H9 (cell line): ENCODE data around the gene SYT3. TPM values are rescaled to one million over a fixed set of nuclear protein-coding genes. Genes with fewer than 3 reads are reported as not detected.

ENCODE experiments used
- DNase-seq: peaks from one replicate; pipeline ENCODE4 v3.0.0-alpha.2; 2017
- H2AFZ ChIP-seq: one replicate; pipeline ENCODE4 v1.6.1; 2013; ENCODE audit warnings: mild to moderate bottlenecking, low read length, control low read depth, moderate library complexity
- H2AK5ac ChIP-seq: 2 replicates; pipeline ENCODE4 v1.6.1; 2013; ENCODE audit warnings: low read length, control low read depth, mixed read lengths; ENCODE audit not compliant: insufficient read length
- H2BK120ac ChIP-seq: one replicate; pipeline ENCODE4 v1.6.1; 2013; ENCODE audit warnings: low read depth, mild to moderate bottlenecking, low read length, control low read depth, inconsistent platforms; ENCODE audit not compliant: poor library complexity, severe bottlenecking
- H2BK12ac ChIP-seq: 2 replicates; pipeline ENCODE4 v1.6.1; 2013; ENCODE audit warnings: low read length, control low read depth, mixed read lengths, low read depth; ENCODE audit not compliant: insufficient read length
- H2BK15ac ChIP-seq: 2 replicates; pipeline ENCODE4 v1.6.1; 2013; ENCODE audit warnings: low read depth, low read length, control low read depth
- H2BK20ac ChIP-seq: one replicate; pipeline ENCODE4 v1.6.1; 2013; ENCODE audit warnings: low read depth, mild to moderate bottlenecking, low read length, control low read depth, inconsistent platforms; ENCODE audit not compliant: poor library complexity, severe bottlenecking
- H2BK5ac ChIP-seq: 2 replicates; pipeline ENCODE4 v1.6.1; 2013; ENCODE audit warnings: low read length, control low read depth, mixed read lengths; ENCODE audit not compliant: insufficient read length
- H3K14ac ChIP-seq: 2 replicates; pipeline ENCODE4 v1.6.1; 2013; ENCODE audit warnings: low read length, control low read depth; ENCODE audit not compliant: insufficient read depth
- H3K18ac ChIP-seq: 2 replicates; pipeline ENCODE4 v1.6.1; 2013; ENCODE audit warnings: low read depth, mild to moderate bottlenecking, mixed read lengths, low read length, control low read depth; ENCODE audit not compliant: insufficient read length
- H3K23ac ChIP-seq: 2 replicates; pipeline ENCODE4 v1.6.1; 2013; ENCODE audit warnings: low read length, control low read depth, mixed read lengths, low read depth; ENCODE audit not compliant: insufficient read length
- H3K23me2 ChIP-seq: 2 replicates; pipeline ENCODE4 v1.6.1; 2013; ENCODE audit warnings: low read depth, mild to moderate bottlenecking, mixed read lengths, low read length, control low read depth; ENCODE audit not compliant: insufficient read length, poor library complexity, severe bottlenecking
- H3K27ac ChIP-seq: 2 replicates; pipeline ENCODE4 v1.5.1; 2013; ENCODE audit warnings: low read length, control low read depth, mixed read lengths, low read depth; ENCODE audit not compliant: insufficient read length
- H3K27me3 ChIP-seq: 2 replicates; pipeline ENCODE4 v1.6.1; 2013; ENCODE audit warnings: low read length, control low read depth, inconsistent platforms; ENCODE audit not compliant: insufficient read depth
- H3K4ac ChIP-seq: 2 replicates; pipeline ENCODE4 v1.6.1; 2013; ENCODE audit warnings: low read depth, mild to moderate bottlenecking, control low read depth, inconsistent platforms, low read length, moderate library complexity
- H3K4me1 ChIP-seq: 2 replicates; pipeline ENCODE4 v1.6.1; 2013; ENCODE audit warnings: low read length, control low read depth, inconsistent platforms; ENCODE audit not compliant: insufficient read depth
- H3K4me2 ChIP-seq: 2 replicates; pipeline ENCODE4 v1.6.1; 2013; ENCODE audit warnings: low read length, control low read depth, mixed read lengths; ENCODE audit not compliant: insufficient read length, insufficient read depth
- H3K56ac ChIP-seq: 2 replicates; pipeline ENCODE4 v1.6.1; 2013; ENCODE audit warnings: low read depth, mild to moderate bottlenecking, mixed read lengths, low read length, control low read depth; ENCODE audit not compliant: insufficient read length
- H3K79me1 ChIP-seq: 2 replicates; pipeline ENCODE4 v1.6.1; 2013; ENCODE audit warnings: low read depth, mild to moderate bottlenecking, moderate library complexity, low read length, control low read depth, inconsistent platforms; ENCODE audit not compliant: insufficient read depth, poor library complexity, severe bottlenecking
- H3K79me2 ChIP-seq: 2 replicates; pipeline ENCODE4 v1.6.1; 2013; ENCODE audit warnings: low read length, control low read depth, inconsistent platforms; ENCODE audit not compliant: insufficient read depth
- H3K9ac ChIP-seq: 2 replicates; pipeline ENCODE4 v1.6.1; 2013; ENCODE audit warnings: low read length, control low read depth, mixed read lengths; ENCODE audit not compliant: insufficient read length; ENCODE audit errors: extremely low read depth
- H3K9me3 ChIP-seq: one replicate; pipeline ENCODE4 v1.6.1; 2013; ENCODE audit warnings: low read depth, low read length, inconsistent platforms; ENCODE audit not compliant: control insufficient read depth
- H3T11ph ChIP-seq: one replicate; pipeline ENCODE4 v1.6.1; 2013; ENCODE audit warnings: mild to moderate bottlenecking, low read length, control low read depth, inconsistent platforms
- H4K20me1 ChIP-seq: one replicate; pipeline ENCODE4 v1.6.1; 2013; ENCODE audit not compliant: control insufficient read depth, insufficient read length, insufficient read depth
- H4K5ac ChIP-seq: 2 replicates; pipeline ENCODE4 v1.6.1; 2013; ENCODE audit warnings: low read depth, mild to moderate bottlenecking, mixed read lengths, low read length, control low read depth; ENCODE audit not compliant: insufficient read length
- H4K8ac ChIP-seq: replicated peaks from 2 replicates; pipeline ENCODE4 v1.6.1; 2013; ENCODE audit warnings: low read length, control low read depth, mixed read lengths, low read depth; ENCODE audit not compliant: insufficient read length
- H4K91ac ChIP-seq: 2 replicates; pipeline ENCODE4 v1.6.1; 2013; ENCODE audit warnings: low read depth, mild to moderate bottlenecking, moderate library complexity, mixed read lengths, low read length, control low read depth; ENCODE audit not compliant: insufficient read length
- H3K27ac Mint-ChIP-seq, 3 experiments: 2 replicates in 2 of 3; 3 replicates in 1 of 3; pipeline ENCODE4 v1.8.0; 2020 to 2021; ENCODE audit warnings: mixed read lengths in 3 of 3, mild to moderate bottlenecking in 1 of 3, moderate library complexity in 1 of 3
- H3K27me3 Mint-ChIP-seq: 2 replicates; pipeline ENCODE4 v1.8.0; 2021; ENCODE audit warnings: low read depth, mild to moderate bottlenecking, moderate library complexity, mixed read lengths
- H3K36me3 Mint-ChIP-seq, 3 experiments: 2 replicates in 2 of 3; 3 replicates in 1 of 3; pipeline ENCODE4 v1.8.0; 2020 to 2021; ENCODE audit warnings: low read depth in 3 of 3, mixed read lengths in 3 of 3; ENCODE audit not compliant: insufficient read depth in 1 of 3
- H3K4me1 Mint-ChIP-seq, 2 experiments: 2 replicates each; pipeline ENCODE4 v1.8.0; 2020; ENCODE audit warnings: mixed read lengths in 2 of 2
- H3K4me3 Mint-ChIP-seq, 2 experiments: 2 replicates in 1 of 2; 3 replicates in 1 of 2; pipeline ENCODE4 v1.8.0; 2020 to 2021; ENCODE audit warnings: mild to moderate bottlenecking in 2 of 2, mixed read lengths in 2 of 2, moderate library complexity in 1 of 2
- H3K9me3 Mint-ChIP-seq, 2 experiments: 2 replicates in 1 of 2; 3 replicates in 1 of 2; pipeline ENCODE4 v1.8.0; 2020; ENCODE audit warnings: mild to moderate bottlenecking in 2 of 2, mixed read lengths in 2 of 2, moderate library complexity in 1 of 2
- CTCF ChIP-seq: fragments of 200-600 bp; sonication (generic); conservative IDR thresholded peaks from 3 replicates; pipeline ENCODE4 v1.8.0; 2021; ENCODE audit warnings: antibody characterized with exemption, mild to moderate bottlenecking
- WGBS: extraction: QIAGEN DNeasy Blood & Tissue Kit; methylation state at CpG from one replicate; pipeline ENCODE4 v1.1.7; 2013; ENCODE audit warnings: missing lambda C conversion rate, low lambda C conversion rate, mixed read lengths; ENCODE audit not compliant: insufficient read length; ENCODE audit errors: extremely low coverage; 5-methylcytosine and 5-hydroxymethylcytosine counted together
- total RNA-seq: library from RNA; stranded (reverse); gene quantifications from 2 replicates; pipeline ENCODE4 v1.2.1, GENCODE V29; 2021

The SYT3 gene
- total RNA-seq, 1 experiment from 2014 or later, result 3.1 TPM

GRCh38 chr19:50601407-50602088 is 38.1 kb downstream of the SYT3 start:
- Mint-ChIP-seq H3K9me3 (peaks cover 16 to 17% of the 10 kb centered on the region in 2 experiments), H3K4me3 (no peak overlapping the region), H3K4me1 (peaks cover 0 to 5% of the 10 kb centered on the region in 2 experiments; a peak in 1 of 4 replicates), H3K36me3 (peaks cover 4 to 8% (median 7%) of the 10 kb centered on the region in 3 experiments; a peak in 5 of 7 replicates), H3K27ac (no peak overlapping the region), H3K27me3 (peaks cover 44% of the 10 kb centered on the region)
- H3K4me1 ChIP-seq, result no peaks in the 10 kb centered on the region
- H3K27ac ChIP-seq, result no peak overlapping the region
- no peaks in the 10 kb centered on the region; the same call in 1 of the 2 replicates for H3K27me3 ChIP-seq
- no peaks in the 10 kb centered on the region for H3K79me1 ChIP-seq
- H3K23ac ChIP-seq, result no peak overlapping the region
- H4K8ac ChIP-seq, result no peak overlapping the region
- no peak overlapping the region for H4K5ac ChIP-seq
- no peak overlapping the region for H3T11ph ChIP-seq
- WGBS, result no CpG with 5 or more reads among the region's 11 CpGs
- H3K4ac ChIP-seq, result no peak overlapping the region
- H3K9ac ChIP-seq, result no peak overlapping the region
- H3K56ac ChIP-seq, result no peak overlapping the region
- no peak overlapping the region for H2BK120ac ChIP-seq
- H3K79me2 ChIP-seq, result no peaks in the 10 kb centered on the region
- no peak overlapping the region for H2AFZ ChIP-seq
- H3K23me2 ChIP-seq, result no peaks in the 10 kb centered on the region
- no peak overlapping the region for H2BK15ac ChIP-seq
- no peak overlapping the region for H3K14ac ChIP-seq
- H4K91ac ChIP-seq, result no peak overlapping the region
- no peak overlapping the region for H3K18ac ChIP-seq
- DNase-seq, result no peak
- no peaks in the 10 kb centered on the region for H3K9me3 ChIP-seq
- no peak overlapping the region for H2BK5ac ChIP-seq
- no peak overlapping the region for H2AK5ac ChIP-seq
- no peak overlapping the region for H3K4me2 ChIP-seq
- TF ChIP-seq CTCF, result no peak
- no peak overlapping the region for H2BK12ac ChIP-seq
- no peaks in the 10 kb centered on the region for H4K20me1 ChIP-seq
- H2BK20ac ChIP-seq, result no peak overlapping the region
